ENCODE measurements around the gene OR10C1.
"Not testable (repeated sequence)": the region's sequence is repeated elsewhere in the genome, so short reads cannot be mapped to it uniquely, and the experiment has no call there.

The OR10C1 gene, protein sequence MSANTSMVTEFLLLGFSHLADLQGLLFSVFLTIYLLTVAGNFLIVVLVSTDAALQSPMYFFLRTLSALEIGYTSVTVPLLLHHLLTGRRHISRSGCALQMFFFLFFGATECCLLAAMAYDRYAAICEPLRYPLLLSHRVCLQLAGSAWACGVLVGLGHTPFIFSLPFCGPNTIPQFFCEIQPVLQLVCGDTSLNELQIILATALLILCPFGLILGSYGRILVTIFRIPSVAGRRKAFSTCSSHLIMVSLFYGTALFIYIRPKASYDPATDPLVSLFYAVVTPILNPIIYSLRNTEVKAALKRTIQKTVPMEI

DNA sequence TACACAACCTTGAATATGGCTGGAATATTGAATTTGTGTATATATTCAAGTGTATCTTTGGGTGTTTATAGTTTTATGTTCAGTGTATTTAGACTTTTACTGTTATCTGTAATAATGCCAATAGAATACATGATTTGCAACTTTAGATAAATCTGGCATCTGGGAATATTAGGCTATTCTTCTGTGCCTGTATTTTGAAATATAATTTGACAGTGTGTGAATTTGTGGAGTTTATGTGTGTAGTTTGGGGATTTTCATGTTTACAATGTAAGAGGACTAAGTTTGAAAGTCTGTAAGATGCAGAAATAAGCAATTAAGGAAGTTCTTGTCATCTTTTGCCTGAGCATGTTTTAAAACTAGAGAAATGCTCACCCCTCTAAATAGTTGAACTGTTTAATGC, at the start of gene OR10C1:
Gene OR10C1 (plus strand): TSS at position 301 of the 400 bp plus-strand sequence. CDS start 710 bp downstream, outside the sequence.
- DNase-seq (ENCODE audit: low read depth in 3 of 3): no peak

- DNase-seq (ENCODE audit: low read depth in 3 of 3): no peak
Measured at GRCh38 chr6:29395331-29395730, 43.8 kb upstream of the OR10C1 start, which contains the start of gene OR12D2. Gene OR12D2 (plus strand): TSS chr6:29395631. CDS start chr6:29396700, 1,069 bp downstream.

- no peak for DNase-seq (ENCODE audit: low read depth in 3 of 3)
Measured at GRCh38 chr6:29399525-29399924, 39.6 kb upstream of the OR10C1 start.

GRCh38 chr6:29403801-29404200, 35.3 kb upstream of the OR10C1 start:
- no peak for DNase-seq (ENCODE audit: low read depth in 3 of 3)

GRCh38 chr6:29414588-29414987, 24.5 kb upstream of the OR10C1 start, which contains the start of gene OR12D1:
Gene OR12D1 (plus strand): TSS chr6:29414928.
- no peak for DNase-seq (ENCODE audit: low read depth in 3 of 3)

DNA sequence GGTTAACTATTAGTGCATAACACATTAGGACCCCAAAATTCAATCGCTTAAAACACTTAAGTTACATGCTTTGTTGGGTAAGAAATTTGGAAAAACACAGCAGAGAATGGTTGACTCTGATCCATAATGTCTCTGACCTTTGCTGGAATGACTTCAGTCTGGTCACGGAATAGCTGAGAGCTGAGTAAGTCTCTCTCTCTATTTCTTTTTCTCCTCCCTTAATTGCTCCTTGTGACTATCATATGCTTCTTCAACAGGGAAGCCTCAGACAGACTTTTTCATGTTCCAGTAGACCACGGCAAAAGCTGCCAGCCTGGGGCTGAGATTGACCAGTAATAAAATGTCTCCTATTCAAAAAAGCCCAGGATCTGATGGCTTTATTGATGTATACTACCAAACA, 19.6 kb upstream of the OR10C1 start:
- no peak for DNase-seq (ENCODE audit: low read depth in 3 of 3)

DNA sequence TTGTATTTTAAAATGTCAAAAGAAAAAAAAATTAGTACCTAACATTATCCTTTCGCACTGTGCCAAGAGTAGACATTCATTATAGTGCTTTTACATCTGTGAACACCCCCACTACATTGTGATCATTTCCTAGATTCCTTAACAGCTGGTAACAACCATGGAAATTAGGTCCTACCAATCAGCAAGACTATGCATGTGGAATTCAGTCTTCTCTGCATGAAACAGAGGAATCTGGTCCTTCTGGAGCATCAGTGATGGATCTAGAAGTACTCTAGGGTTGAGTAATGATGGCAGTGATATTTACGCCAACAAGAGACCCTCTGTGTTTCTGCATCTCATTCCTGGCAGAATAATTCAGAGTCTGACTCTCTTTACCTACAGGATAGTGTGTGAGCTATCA, 14.9 kb upstream of the OR10C1 start:
- DNase-seq (ENCODE audit: low read depth in 3 of 3): no peak

GRCh38 chr6:29424575-29424974, 14.5 kb upstream of the OR10C1 start:
- DNase-seq (ENCODE audit: low read depth in 3 of 3): no peak

DNA sequence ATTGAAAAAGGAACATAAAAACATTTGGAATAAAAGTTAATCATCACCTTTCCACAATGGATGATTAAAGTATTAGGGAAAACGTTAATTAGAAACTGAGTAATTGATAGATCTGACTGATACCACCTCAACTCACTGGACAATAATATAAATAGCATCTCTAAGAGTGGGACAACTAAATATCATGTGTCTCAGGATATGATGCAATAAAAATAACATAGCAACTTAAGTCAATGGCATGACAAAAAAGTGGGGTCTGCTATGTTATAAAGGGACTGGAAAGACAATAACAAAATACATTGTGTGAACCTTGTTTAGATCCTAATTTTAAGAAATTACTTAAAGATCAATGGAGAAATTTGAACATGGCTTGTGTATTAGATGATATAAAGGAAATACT, 14.0 kb upstream of the OR10C1 start:
- no peak for DNase-seq (ENCODE audit: low read depth in 3 of 3)

- no peak for DNase-seq (ENCODE audit: low read depth in 3 of 3)
Measured at GRCh38 chr6:29426654-29427053, 12.5 kb upstream of the OR10C1 start.

DNA sequence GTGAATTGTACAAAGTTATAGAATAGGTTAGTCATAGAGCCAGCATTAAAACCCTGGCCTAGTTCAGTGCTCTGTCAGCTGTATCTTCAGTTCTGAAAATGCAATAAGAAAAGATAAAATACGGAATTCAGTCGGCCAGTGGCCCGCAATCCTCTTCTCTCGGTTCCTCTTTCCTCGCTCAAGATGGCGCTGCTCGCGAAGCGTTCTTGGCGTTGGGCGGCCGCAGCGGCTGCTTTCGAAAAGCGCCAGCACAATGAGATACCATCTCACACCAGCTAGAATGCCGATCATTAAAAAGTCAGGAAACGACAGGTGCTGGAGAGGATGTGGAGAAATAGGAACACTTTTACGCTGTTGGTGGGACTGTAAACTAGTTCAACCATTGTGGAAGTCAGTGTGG, 2.4 kb upstream of the OR10C1 start:
- not testable (repeated sequence) for DNase-seq (ENCODE audit: low read depth in 3 of 3)

GRCh38 chr6:29442719-29443118, 3.6 kb downstream of the OR10C1 start:
- DNase-seq (ENCODE audit: low read depth in 3 of 3): no peak

GRCh38 chr6:29444031-29444430, 4.9 kb downstream of the OR10C1 start:
- not testable (repeated sequence) for DNase-seq (ENCODE audit: low read depth in 3 of 3)

GRCh38 chr6:29447670-29448069, 8.6 kb downstream of the OR10C1 start:
- no peak for DNase-seq (ENCODE audit: low read depth in 3 of 3)

DNA sequence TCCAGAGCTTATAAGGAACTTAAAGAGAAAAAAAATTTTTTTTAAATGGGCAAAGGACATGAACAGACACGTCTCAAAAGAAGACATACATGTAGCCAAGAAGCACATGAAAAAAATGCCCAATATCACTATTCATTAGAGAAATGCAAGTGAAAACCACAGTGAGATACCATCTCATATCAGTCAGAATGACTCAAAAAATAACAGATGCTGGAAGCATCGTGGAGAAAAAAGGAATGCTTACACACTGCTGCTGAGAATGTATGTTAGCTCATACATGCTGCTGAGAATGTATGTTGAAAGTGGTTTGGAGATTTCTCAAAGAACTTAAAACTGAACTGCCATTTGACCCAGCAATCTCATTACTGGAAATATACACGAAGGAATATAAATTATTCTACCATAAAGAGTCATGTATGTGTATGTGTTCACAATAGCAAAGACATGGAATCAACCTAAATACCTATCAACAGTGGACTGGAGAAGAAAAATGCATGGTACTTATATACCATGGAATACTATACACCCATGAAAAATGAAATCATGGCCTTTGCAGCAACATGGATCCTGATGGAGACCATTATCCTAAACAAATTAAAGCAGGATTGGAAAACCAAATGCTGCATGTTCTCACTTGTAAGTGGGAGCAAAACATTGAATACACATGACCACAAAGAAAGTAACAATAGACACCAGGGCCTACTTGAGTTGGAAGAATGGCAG, 12.5 kb downstream of the OR10C1 start:
- no peak for DNase-seq (ENCODE audit: low read depth in 3 of 3)

GRCh38 chr6:29456971-29457370, 17.9 kb downstream of the OR10C1 start, which contains the start of the genes OR11A1 and OR2H1:
Gene OR11A1 (minus strand): TSS chr6:29457071. CDS start chr6:29427641, 29,430 bp downstream.
Gene OR2H1 (plus strand): TSS chr6:29457155. CDS start chr6:29461770, 4,615 bp downstream.
- no peak for DNase-seq (ENCODE audit: low read depth in 3 of 3)

GRCh38 chr6:29461021-29461814, 22.1 kb downstream of the OR10C1 start:
- DNase-seq (ENCODE audit: low read depth in 3 of 3): no peak

GRCh38 chr6:29462022-29462421, 22.9 kb downstream of the OR10C1 start:
- DNase-seq (ENCODE audit: low read depth in 3 of 3): no peak

DNA sequence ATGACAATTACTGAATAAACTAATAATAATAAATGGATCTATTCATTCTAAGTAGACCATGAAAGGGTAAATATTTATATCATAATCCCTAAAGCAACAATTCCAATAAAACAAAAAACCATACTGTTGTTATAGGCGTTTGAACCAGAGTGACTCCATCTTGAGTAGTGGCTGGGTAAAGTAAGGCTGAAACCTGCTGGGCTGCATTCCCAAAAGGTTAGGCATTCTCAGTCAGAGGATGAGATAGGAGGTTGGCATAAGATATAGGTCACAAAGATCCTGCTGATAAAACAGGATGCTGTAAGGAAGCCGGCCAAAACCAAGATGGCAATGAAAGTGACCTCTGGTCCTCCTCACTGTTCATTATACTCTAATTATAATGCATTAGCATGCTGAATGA, 26.2 kb downstream of the OR10C1 start:
- DNase-seq (ENCODE audit: low read depth in 3 of 3): no peak

GRCh38 chr6:29465801-29466200, 26.7 kb downstream of the OR10C1 start:
- no peak for DNase-seq (ENCODE audit: low read depth in 3 of 3)

DNA sequence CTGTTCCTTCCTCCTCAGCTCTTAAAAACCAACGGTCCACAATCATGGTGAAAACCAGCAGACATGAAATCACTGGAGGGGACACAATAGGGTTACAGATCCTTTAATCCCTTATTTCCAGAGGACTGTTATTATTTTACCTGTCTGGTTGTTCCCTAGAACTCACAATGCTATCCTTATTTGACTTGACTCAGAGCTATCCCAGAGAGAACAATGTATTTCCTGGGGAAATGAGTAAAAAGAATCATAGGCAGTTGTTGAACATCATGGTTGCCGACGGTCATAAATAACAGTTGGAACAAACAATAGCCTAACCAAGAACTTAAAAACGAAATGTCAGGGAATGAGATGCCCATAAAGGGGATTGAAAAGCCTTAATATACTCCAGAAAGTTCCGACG, 27.1 kb downstream of the OR10C1 start:
- no peak for DNase-seq (ENCODE audit: low read depth in 3 of 3)

DNA sequence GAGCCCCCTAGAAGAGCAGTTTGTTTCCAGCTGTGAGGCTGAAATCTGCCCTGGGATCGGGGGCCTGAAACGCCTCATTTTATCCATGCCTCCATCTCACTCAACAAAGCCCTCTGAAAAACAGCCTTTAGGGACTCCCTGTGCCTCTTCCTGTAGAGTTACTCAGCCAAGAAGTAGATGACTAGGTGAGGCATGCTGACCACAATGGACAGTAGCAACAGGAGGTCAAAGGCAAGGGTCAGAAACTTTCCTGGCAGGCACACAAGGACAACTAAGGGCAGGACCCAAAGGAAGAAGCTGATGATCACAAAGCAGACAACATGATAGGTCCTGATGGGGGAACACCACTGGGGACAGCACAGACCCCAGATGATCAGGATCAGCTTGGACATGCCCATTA, 35.9 kb downstream of the OR10C1 start:
- no peak for DNase-seq (ENCODE audit: low read depth in 3 of 3)

Data from stimulated activated CD4-positive, alpha-beta T cell treated with anti-CD3 and anti-CD28 coated beads, TNF-alpha, amount 100 ng/mL, for 4 hours (primary cell).